ENCODE measurements around the gene PPARD. TPM values are rescaled to one million over a fixed set of nuclear protein-coding genes. Genes with fewer than 3 reads are reported as not detected.
"Not testable (repeated sequence)": the region's sequence is repeated elsewhere in the genome, so short reads cannot be mapped to it uniquely, and the experiment has no call there.

Gene PPARD
- total and polyA plus RNA-seq, 8 donors = 21.0 to 28.4 (median 23.9) TPM

- H3K36me3 ChIP-seq = peaks cover 0 to 51% of the 10 kb centered on the region in 2 donors
- no peak for TF ChIP-seq CTCF (IDR thresholded peaks at IDR 0.05)
- peaks cover 0 to 27% of the 10 kb centered on the region in 2 donors for H3K9me3 ChIP-seq
- intact Hi-C loops (cut with DNase I) = no loop called here
- no peak for DNase-seq
- H3K4me1 ChIP-seq = peaks cover 0 to 18% of the 10 kb centered on the region in 2 donors
- ATAC-seq = no peak
- H3K4me3 ChIP-seq = no peak overlapping the region
- H3K27me3 ChIP-seq = no peaks in the 10 kb centered on the region
- no peak overlapping the region for H3K27ac ChIP-seq
Observed at GRCh38 chr6:35428421-35429149, 86.2 kb downstream of the PPARD start.

GRCh38 chr6:35429463-35429862 is 87.1 kb downstream of the PPARD start:
- no peak for DNase-seq
- no peak for TF ChIP-seq CTCF (IDR thresholded peaks at IDR 0.05)
- H3K27ac ChIP-seq = no peak overlapping the region
- H3K27me3 ChIP-seq = no peaks in the 10 kb centered on the region
- ATAC-seq = no peak
- intact Hi-C loops (cut with DNase I) = no loop called here
- H3K9me3 ChIP-seq = peaks cover 0 to 27% of the 10 kb centered on the region in 2 donors
- peaks cover 0 to 42% of the 10 kb centered on the region in 2 donors for H3K36me3 ChIP-seq
- no peak overlapping the region for H3K4me3 ChIP-seq
- peaks cover 0 to 18% of the 10 kb centered on the region in 2 donors for H3K4me1 ChIP-seq

GRCh38 chr6:35432291-35432690 is 89.9 kb downstream of the PPARD start:
- intact Hi-C loops (cut with DNase I) = no loop called here
- no peak for DNase-seq
- H3K27ac ChIP-seq = no peak overlapping the region
- no peak for ATAC-seq
- no peak overlapping the region for H3K4me3 ChIP-seq
- peaks cover 0 to 14% of the 10 kb centered on the region in 2 donors for H3K36me3 ChIP-seq
- no peaks in the 10 kb centered on the region for H3K27me3 ChIP-seq
- TF ChIP-seq CTCF (IDR thresholded peaks at IDR 0.05) = no peak
- peaks cover 0 to 27% of the 10 kb centered on the region in 2 donors for H3K9me3 ChIP-seq
- no peaks in the 10 kb centered on the region for H3K4me1 ChIP-seq

GRCh38 chr6:35432702-35433101 is 90.3 kb downstream of the PPARD start:
- intact Hi-C loops (cut with DNase I) = not testable (repeated sequence)

GRCh38 chr6:35435074-35435837 is 92.9 kb downstream of the PPARD start:
- peaks cover 0 to 3% of the 10 kb centered on the region in 2 donors for H3K9me3 ChIP-seq
- no peak for ATAC-seq
- TF ChIP-seq CTCF (IDR thresholded peaks at IDR 0.05) = no peak
- no peaks in the 10 kb centered on the region for H3K4me1 ChIP-seq
- no peak for DNase-seq
- no peaks in the 10 kb centered on the region for H3K36me3 ChIP-seq
- H3K4me3 ChIP-seq = no peak overlapping the region
- H3K27ac ChIP-seq = no peak overlapping the region
- intact Hi-C loops (cut with DNase I) = no loop called here
- H3K27me3 ChIP-seq = no peaks in the 10 kb centered on the region

More at GRCh38 chr6:35432702-35433101, 90.3 kb downstream of the PPARD start:
- not testable (repeated sequence) for H3K4me3 ChIP-seq, H3K27me3 ChIP-seq, H3K4me1 ChIP-seq, H3K27ac ChIP-seq, H3K36me3 ChIP-seq, ATAC-seq, DNase-seq
- H3K9me3 ChIP-seq = peaks cover 0 to 27% of the 10 kb centered on the region in 2 donors
